Measurements from ENCODE around the gene LPP.

DNA sequence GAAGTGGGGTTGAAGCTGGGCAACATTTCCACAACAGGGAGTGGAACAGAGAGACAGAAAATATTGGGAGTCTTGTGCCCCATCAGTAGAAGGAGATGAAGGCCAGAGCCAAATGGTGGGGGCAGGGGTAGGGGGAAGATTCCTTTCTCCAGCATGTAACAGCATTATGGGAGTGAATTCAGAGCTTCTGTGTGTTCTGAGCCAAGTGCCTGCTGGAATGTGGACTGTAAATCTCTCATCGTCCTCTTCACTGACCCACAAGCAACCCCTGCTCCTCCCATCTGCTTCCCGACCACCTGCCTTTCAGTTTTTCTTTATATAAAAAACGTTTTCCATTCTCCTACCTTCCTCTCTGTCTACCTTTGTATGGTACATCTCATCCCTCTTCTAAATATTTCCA, 673.6 kb downstream of the LPP start:
- TF ChIP-seq POLR2A (IDR thresholded peaks at IDR 0.05; ENCODE audit: low read length) (no peak), GATA1 (IDR thresholded peaks at IDR 0.05; ENCODE audit: low read depth, low read length) (no peak)
